ENCODE data around the gene TMED1.
A peak's percentile ranks its signal among the peaks of the same experiment; 100 is the strongest.

TMED1 gene

GRCh38 chr19:10836479-10837330, 693 bp upstream of the TMED1 start:
- H3K27me3 ChIP-seq (ENCODE audit: insufficient read depth, poor library complexity, severe bottlenecking), result no peaks in the 10 kb centered on the region
- DNase-seq (ENCODE audit: low spot score) (peak; percentile 89), ATAC-seq (ENCODE audit: low read depth) (no peak)
- H3K4me1 ChIP-seq (ENCODE audit: insufficient read depth, poor library complexity, severe bottlenecking), result peaks cover 8% of the 10 kb centered on the region
- peak overlapping the region; percentile 85 for H3K27ac ChIP-seq (ENCODE audit: poor library complexity, severe bottlenecking)
- H3K4me3 ChIP-seq (ENCODE audit: severe bottlenecking), result peak overlapping the region; percentile 74
- TF ChIP-seq CTCF (IDR thresholded peaks at IDR 0.05; ENCODE audit: poor library complexity, severe bottlenecking), result no peak
- H3K36me3 ChIP-seq (ENCODE audit: low read depth), result peaks cover 13% of the 10 kb centered on the region
- no peaks in the 10 kb centered on the region for H3K9me3 ChIP-seq (ENCODE audit: severe bottlenecking)

GRCh38 chr19:10835089-10835753, 791 bp downstream of the TMED1 start:
- Histone ChIP-seq H3K4me3 (ENCODE audit: severe bottlenecking) (peak overlapping the region; percentile 74), H3K9me3 (ENCODE audit: severe bottlenecking) (no peaks in the 10 kb centered on the region), H3K27ac (ENCODE audit: poor library complexity, severe bottlenecking) (peak overlapping the region; percentile 85), H3K27me3 (ENCODE audit: insufficient read depth, poor library complexity, severe bottlenecking) (no peaks in the 10 kb centered on the region), H3K4me1 (ENCODE audit: insufficient read depth, poor library complexity, severe bottlenecking) (peaks cover 8% of the 10 kb centered on the region), H3K36me3 (ENCODE audit: low read depth) (peaks cover 13% of the 10 kb centered on the region)
- DNase-seq (ENCODE audit: low spot score) (peak; percentile 100), ATAC-seq (ENCODE audit: low read depth) (no peak; the same call in 2 of the 3 replicates)
- TF ChIP-seq CTCF (IDR thresholded peaks at IDR 0.05; ENCODE audit: poor library complexity, severe bottlenecking), result no peak

GRCh38 chr19:10832939-10833296, 3.1 kb downstream of the TMED1 start:
- Histone ChIP-seq H3K9me3 (ENCODE audit: severe bottlenecking) (no peaks in the 10 kb centered on the region), H3K27ac (ENCODE audit: poor library complexity, severe bottlenecking) (no peak overlapping the region), H3K4me3 (ENCODE audit: severe bottlenecking) (no peak overlapping the region), H3K4me1 (ENCODE audit: insufficient read depth, poor library complexity, severe bottlenecking) (peaks cover 8% of the 10 kb centered on the region), H3K27me3 (ENCODE audit: insufficient read depth, poor library complexity, severe bottlenecking) (no peaks in the 10 kb centered on the region), H3K36me3 (ENCODE audit: low read depth) (peaks cover 13% of the 10 kb centered on the region)
- ATAC-seq (ENCODE audit: low read depth), result no peak
- DNase-seq (ENCODE audit: low spot score), result no peak
- no peak for TF ChIP-seq CTCF (IDR thresholded peaks at IDR 0.05; ENCODE audit: poor library complexity, severe bottlenecking)

- H3K4me3 ChIP-seq (ENCODE audit: severe bottlenecking), result no peak overlapping the region
- no peak for ATAC-seq (ENCODE audit: low read depth)
- no peak for DNase-seq (ENCODE audit: low spot score)
- H3K27ac ChIP-seq (ENCODE audit: poor library complexity, severe bottlenecking), result no peak overlapping the region
- H3K9me3 ChIP-seq (ENCODE audit: severe bottlenecking), result no peaks in the 10 kb centered on the region
- H3K4me1 ChIP-seq (ENCODE audit: insufficient read depth, poor library complexity, severe bottlenecking), result peaks cover 8% of the 10 kb centered on the region
- H3K36me3 ChIP-seq (ENCODE audit: low read depth), result peaks cover 13% of the 10 kb centered on the region
- H3K27me3 ChIP-seq (ENCODE audit: insufficient read depth, poor library complexity, severe bottlenecking), result no peaks in the 10 kb centered on the region
- no peak for TF ChIP-seq CTCF (IDR thresholded peaks at IDR 0.05; ENCODE audit: poor library complexity, severe bottlenecking)
These were observed 3.7 kb downstream of the TMED1 start for GRCh38 chr19:10831987-10832938.

Measured in RWPE2 (cell line).